SK-N-MC (cell line): ENCODE data around the gene ONECUT3.
A peak's percentile ranks its signal among the peaks of the same experiment; 100 is the strongest.

Source experiments
- EZH2 ChIP-seq: fragments of 200-600 bp; sonication (generic); IDR thresholded peaks from one replicate; pipeline ENCODE4 v1.6.1; 2017; ENCODE audit warnings: antibody characterized with exemption
- FOXP2 ChIP-seq: optimal IDR thresholded peaks from 2 replicates; pipeline ENCODE3; 2011; ENCODE audit warnings: mild to moderate bottlenecking, moderate library complexity; ENCODE audit not compliant: insufficient read depth; ENCODE audit errors: extremely low read length, control extremely low read depth
- POLR2AphosphoS5 ChIP-seq: IDR thresholded peaks from 2 replicates; pipeline ENCODE4 v1.6.1; 2012; ENCODE audit warnings: mild to moderate bottlenecking, low read depth, low read length, borderline replicate concordance

DNA sequence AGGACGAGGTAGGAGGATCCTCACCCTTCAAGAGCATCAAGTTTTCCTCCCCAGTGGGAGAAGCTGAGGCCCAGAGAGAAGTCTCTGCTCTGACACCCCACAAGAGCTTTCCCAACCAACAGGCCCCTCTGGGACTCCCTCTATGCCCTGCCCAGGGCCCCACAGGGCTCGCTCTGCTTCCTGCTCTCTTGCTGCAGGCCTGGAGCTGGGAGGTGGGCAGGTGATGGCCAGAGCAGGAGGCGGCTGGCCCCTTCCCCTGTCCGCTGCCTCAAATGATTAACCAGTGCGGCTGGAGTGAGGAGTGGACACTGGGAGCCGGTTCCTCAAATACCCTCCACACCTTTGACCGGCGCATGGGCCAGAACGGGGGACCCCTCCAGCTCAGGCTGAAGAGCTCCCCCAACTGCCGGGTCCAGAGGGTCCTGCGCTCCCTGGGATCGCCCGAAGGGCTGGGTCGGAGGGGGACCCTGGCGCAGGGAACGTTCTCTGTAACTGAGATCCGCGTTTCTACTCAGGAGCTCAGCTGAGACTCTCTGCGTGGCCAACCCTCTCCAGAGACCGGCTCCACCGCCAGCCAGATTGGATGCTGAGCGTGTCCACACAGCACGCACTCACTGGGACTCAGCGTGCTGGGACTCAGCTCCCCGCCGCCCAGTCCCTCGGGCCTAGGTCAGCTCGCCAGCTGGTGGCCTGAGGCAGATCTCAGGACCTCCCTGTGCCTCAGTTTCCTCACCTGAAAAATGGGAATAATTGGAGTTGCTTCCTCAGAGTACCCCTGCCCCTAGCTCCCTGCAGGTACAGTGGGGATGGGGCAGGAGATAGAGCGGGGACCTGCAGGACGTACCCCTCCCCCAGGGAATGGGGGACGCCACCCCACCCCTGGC lies 6.7 kb upstream of the ONECUT3 start:
- TF ChIP-seq POLR2AphosphoS5 (no peak), EZH2 (peak; percentile 40), FOXP2 (no peak)
